ENCODE measurements around the gene PLD6. TPM values are rescaled to one million over a fixed set of nuclear protein-coding genes. Genes with fewer than 3 reads are reported as not detected.

PLD6 gene
- total RNA-seq, 1 experiment from 2014 or later, result 1.2 TPM

GRCh38 chr17:17223736-17224135 lies 17.6 kb upstream of the PLD6 start (continued):
- TF ChIP-seq E2F4 (CRISPR knock-in tag; IDR thresholded peaks at IDR 0.05; ENCODE audit: borderline replicate concordance, low read depth) (no peak), IRF2 (CRISPR knock-in tag; IDR thresholded peaks at IDR 0.05; ENCODE audit: borderline replicate concordance, low read depth) (no peak), ZNF232 (CRISPR knock-in tag; IDR thresholded peaks at IDR 0.05) (no peak)
- TF ChIP-seq, protein P1, sequence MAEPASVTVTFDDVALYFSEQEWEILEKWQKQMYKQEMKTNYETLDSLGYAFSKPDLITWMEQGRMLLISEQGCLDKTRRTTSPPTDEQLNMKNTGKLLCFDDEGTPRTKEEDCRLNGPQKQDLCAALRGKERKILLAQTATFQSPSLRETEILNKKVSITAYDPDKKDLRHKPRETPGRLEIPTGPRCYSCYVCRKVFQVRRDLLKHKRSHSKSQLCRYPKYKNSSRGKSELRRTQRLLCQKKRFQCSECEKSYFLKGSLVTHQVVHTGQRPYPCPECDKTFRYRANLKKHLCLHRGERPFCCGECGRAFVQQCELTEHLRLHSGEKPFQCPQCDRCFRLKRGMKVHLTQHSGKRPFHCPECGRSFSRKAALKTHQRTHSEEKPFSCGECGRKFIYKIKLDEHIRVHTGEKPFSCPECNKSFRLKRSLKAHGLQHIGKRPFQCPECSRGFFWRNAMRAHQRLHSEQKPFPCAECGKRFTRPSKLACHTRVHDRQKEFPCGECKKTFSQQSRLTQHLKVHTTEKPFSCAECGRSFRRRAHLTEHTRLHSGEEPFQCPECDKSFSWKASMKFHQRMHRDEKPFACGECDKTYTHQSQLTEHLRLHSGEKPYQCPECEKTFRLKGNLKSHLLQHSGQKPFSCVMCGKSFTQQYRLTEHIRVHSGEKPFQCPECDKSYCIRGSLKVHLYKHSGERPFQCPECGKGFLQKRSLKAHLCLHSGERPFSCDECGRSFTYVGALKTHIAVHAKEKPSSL (CRISPR knock-in tag; conservative IDR thresholded peaks at IDR 0.05), result no peak

GRCh38 chr17:17221329-17221728 lies 15.2 kb upstream of the PLD6 start:
- POLR2A ChIA-PET, result no interaction called here
- no peak for ATAC-seq
- CTCF ChIA-PET, result interaction anchor here (0.5 to 1.2 kb wide), 4 partner anchors 48 to 79 kb away, joined by 3 to 5 read pairs (median 3); no protein-coding TSS in a partner anchor

More at GRCh38 chr17:17221329-17221728, 15.2 kb upstream of the PLD6 start:
- no peaks in the 10 kb centered on the region for H3K27me3 Mint-ChIP-seq (ENCODE audit: low read depth)
- H3K9me3 Mint-ChIP-seq, result no peaks in the 10 kb centered on the region
- no peak for TF ChIP-seq ZSCAN18 (CRISPR knock-in tag; IDR thresholded peaks at IDR 0.05)
- no peak for TF ChIP-seq ZNF671 (CRISPR knock-in tag; IDR thresholded peaks at IDR 0.05)
- TF ChIP-seq FOXK1 (CRISPR knock-in tag; IDR thresholded peaks at IDR 0.05), result no peak
- TF ChIP-seq, protein P2, sequence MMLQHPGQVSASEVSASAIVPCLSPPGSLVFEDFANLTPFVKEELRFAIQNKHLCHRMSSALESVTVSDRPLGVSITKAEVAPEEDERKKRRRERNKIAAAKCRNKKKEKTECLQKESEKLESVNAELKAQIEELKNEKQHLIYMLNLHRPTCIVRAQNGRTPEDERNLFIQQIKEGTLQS (CRISPR knock-in tag; conservative IDR thresholded peaks at IDR 0.05), result no peak
- TF ChIP-seq, protein P3, sequence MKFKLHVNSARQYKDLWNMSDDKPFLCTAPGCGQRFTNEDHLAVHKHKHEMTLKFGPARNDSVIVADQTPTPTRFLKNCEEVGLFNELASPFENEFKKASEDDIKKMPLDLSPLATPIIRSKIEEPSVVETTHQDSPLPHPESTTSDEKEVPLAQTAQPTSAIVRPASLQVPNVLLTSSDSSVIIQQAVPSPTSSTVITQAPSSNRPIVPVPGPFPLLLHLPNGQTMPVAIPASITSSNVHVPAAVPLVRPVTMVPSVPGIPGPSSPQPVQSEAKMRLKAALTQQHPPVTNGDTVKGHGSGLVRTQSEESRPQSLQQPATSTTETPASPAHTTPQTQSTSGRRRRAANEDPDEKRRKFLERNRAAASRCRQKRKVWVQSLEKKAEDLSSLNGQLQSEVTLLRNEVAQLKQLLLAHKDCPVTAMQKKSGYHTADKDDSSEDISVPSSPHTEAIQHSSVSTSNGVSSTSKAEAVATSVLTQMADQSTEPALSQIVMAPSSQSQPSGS (CRISPR knock-in tag; IDR thresholded peaks at IDR 0.05; ENCODE audit: borderline replicate concordance, low read depth), result no peak
- no peak for TF ChIP-seq RELA (CRISPR knock-in tag; IDR thresholded peaks at IDR 0.05; ENCODE audit: borderline replicate concordance)
- TF ChIP-seq CREM (CRISPR knock-in tag; IDR thresholded peaks at IDR 0.05), result no peak
- TF ChIP-seq NR2C2 (CRISPR knock-in tag; IDR thresholded peaks at IDR 0.05), result no peak
- no peak for TF ChIP-seq OVOL2 (CRISPR knock-in tag; IDR thresholded peaks at IDR 0.05; ENCODE audit: borderline replicate concordance)
- TF ChIP-seq, protein P4, sequence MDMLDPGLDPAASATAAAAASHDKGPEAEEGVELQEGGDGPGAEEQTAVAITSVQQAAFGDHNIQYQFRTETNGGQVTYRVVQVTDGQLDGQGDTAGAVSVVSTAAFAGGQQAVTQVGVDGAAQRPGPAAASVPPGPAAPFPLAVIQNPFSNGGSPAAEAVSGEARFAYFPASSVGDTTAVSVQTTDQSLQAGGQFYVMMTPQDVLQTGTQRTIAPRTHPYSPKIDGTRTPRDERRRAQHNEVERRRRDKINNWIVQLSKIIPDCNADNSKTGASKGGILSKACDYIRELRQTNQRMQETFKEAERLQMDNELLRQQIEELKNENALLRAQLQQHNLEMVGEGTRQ (CRISPR knock-in tag; IDR thresholded peaks at IDR 0.05), result no peak
- no peak for TF ChIP-seq MYBL2 (CRISPR knock-in tag; IDR thresholded peaks at IDR 0.05)
- TF ChIP-seq EMX1 (CRISPR knock-in tag; IDR thresholded peaks at IDR 0.05), result no peak
- TF ChIP-seq TCF7 (CRISPR knock-in tag; IDR thresholded peaks at IDR 0.05; ENCODE audit: low read depth), result no peak
- no peak for TF ChIP-seq ZNF532 (CRISPR knock-in tag; IDR thresholded peaks at IDR 0.05; ENCODE audit: borderline replicate concordance)
- TF ChIP-seq GABPB1 (CRISPR knock-in tag; IDR thresholded peaks at IDR 0.05), result no peak
- H3K4me1 Mint-ChIP-seq, result no peaks in the 10 kb centered on the region
- H3K36me3 Mint-ChIP-seq, result peaks cover 77% of the 10 kb centered on the region
- DNase-seq (ENCODE audit: low spot score), result no peak
- no peak overlapping the region for H3K4me3 Mint-ChIP-seq
- peak overlapping the region; percentile 57; the same call in 1 of the 2 replicates for H3K27ac Mint-ChIP-seq

All from WTC11 (cell line).